PC-3 (cell line): ENCODE data around the gene SEMA5A.

Experiments
- EZH2phosphoT487 ChIP-seq: fragments of 300-600 bp; sonication (generic); IDR thresholded peaks from 2 replicates; pipeline ENCODE4 v1.6.1; 2018; ENCODE audit warnings: mild to moderate bottlenecking, antibody characterized with exemption, low read length, borderline replicate concordance
- TF ChIP-seq, protein P1 (sequence below): fragments of 300-600 bp; sonication (generic); conservative IDR thresholded peaks from 2 replicates; pipeline ENCODE4 v1.5.1; 2017; ENCODE audit warnings: antibody characterized with exemption, low read depth, mild to moderate bottlenecking, low read length

DNA sequence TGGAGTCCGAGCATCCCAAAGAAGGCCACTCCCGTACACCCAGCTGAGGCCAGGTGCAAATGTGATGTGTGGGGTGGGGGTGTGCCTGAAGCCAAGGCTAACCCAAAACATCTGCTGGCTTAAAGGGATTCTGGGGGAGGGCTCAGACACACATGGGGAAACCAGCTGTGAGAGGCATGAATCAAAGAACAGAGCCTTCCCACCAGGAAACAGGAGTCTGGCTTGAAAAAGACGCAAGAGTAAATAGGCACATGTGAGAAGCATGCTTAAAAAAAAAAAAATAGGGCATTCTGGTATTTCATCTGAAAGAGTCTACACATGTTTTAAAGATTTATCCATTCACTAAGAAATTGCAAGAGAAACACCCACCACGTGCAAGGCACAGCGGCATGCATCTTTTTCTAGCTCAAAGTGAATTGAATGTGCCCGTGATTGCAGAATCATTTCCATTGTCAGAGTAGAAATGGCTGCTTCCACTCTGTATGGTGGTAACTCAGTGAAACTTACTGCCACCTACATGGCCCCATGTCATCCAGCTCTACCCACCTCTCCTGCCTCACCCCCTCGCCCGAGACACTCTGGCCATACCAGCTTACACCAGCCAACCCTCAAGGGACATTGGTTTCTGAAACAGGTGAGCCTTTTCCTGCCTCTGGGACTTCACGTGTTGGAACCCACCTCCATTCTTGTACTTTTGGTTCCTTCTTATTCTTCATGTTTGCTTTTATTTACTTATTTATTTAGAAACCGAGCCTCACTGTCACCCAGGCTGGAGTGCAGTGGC lies 71.5 kb downstream of the SEMA5A start:
- TF ChIP-seq, protein P1, sequence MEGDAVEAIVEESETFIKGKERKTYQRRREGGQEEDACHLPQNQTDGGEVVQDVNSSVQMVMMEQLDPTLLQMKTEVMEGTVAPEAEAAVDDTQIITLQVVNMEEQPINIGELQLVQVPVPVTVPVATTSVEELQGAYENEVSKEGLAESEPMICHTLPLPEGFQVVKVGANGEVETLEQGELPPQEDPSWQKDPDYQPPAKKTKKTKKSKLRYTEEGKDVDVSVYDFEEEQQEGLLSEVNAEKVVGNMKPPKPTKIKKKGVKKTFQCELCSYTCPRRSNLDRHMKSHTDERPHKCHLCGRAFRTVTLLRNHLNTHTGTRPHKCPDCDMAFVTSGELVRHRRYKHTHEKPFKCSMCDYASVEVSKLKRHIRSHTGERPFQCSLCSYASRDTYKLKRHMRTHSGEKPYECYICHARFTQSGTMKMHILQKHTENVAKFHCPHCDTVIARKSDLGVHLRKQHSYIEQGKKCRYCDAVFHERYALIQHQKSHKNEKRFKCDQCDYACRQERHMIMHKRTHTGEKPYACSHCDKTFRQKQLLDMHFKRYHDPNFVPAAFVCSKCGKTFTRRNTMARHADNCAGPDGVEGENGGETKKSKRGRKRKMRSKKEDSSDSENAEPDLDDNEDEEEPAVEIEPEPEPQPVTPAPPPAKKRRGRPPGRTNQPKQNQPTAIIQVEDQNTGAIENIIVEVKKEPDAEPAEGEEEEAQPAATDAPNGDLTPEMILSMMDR, result no peak
- no peak for TF ChIP-seq EZH2phosphoT487
